ENCODE measurements around the gene ZBED2.
"Not testable (repeated sequence)": the region's sequence is repeated elsewhere in the genome, so short reads cannot be mapped to it uniquely, and the experiment has no call there.

The ZBED2 gene

GRCh38 chr3:111570404-111571030 is 24.6 kb downstream of the ZBED2 start:
- DNase-seq, result no peak

GRCh38 chr3:111568911-111569310 is 26.2 kb downstream of the ZBED2 start:
- DNase-seq, result no peak

- no peak for DNase-seq
Measured at GRCh38 chr3:111568355-111568754, 26.8 kb downstream of the ZBED2 start.

DNA sequence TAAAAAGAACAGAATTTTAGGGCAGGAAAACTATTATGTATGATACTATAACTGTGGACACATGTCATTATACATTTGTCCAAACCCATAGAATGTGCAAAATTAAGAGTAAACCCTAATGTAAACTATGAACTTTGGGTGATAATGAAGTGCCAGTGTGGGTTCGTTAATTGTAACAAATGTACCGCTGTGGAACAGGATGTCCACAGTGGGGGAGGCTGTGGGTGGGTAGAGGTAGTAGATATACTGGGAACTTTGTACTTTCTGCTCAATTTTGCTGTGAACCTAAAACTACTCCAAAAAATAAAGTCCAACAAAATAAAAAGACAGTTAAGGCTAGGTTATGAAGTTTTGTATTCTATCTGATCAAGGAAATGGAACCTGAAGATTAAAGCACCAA is 28.3 kb downstream of the ZBED2 start:
- no peak for DNase-seq

GRCh38 chr3:111561902-111562301 is 33.2 kb downstream of the ZBED2 start:
- not testable (repeated sequence) for DNase-seq

DNA sequence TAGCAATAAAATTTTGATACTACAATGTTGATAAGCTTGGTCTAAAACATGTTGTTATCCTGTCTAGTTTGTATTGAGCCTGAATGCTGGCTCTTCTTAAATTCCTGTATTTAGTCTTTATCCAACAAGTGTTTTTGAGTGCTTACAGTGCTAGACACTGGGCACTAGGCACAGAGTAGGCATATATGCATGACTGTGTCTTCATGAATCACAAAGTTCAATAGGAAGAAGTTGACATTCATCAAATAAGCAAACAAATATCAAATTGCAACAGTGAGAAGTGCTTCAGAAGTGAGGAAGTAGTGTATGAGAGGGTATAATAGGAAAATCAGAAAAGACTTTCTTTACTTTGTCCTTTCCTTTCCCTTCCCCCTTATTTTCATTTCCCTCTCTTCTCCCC is 46.4 kb downstream of the ZBED2 start:
- DNase-seq, result no peak

GRCh38 chr3:111548092-111548491 is 47.1 kb downstream of the ZBED2 start:
- no peak for DNase-seq

- peak; percentile 55 to 74 for DNase-seq
Measured at GRCh38 chr3:111547631-111548030, 47.5 kb downstream of the ZBED2 start.

DNA sequence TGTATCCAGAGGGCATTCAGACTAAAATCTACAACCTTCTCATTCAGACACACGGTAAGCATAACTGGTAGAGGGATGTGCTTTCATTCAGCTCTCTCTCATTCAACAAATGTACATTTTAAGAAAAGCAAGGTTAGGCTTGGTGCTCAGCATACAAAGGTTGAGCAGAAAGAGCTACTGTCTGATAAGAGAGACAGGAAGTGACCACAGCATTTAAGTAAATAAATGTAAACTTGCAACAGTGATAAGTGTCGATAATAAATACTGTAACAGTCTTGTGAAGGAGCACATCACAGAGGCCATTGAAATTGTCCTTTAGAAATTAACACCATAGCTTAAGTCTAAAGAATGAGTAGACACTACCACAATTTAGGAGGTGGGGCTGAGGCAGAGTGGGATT is 49.8 kb downstream of the ZBED2 start:
- peak in 1 of 2 donors; percentile 26 for DNase-seq

Data from CD4-positive, alpha-beta T cell treated with Interleukin-4 for 1 hour (primary cell).